Measurements from ENCODE around the gene NRARP.

Gene NRARP

DNA sequence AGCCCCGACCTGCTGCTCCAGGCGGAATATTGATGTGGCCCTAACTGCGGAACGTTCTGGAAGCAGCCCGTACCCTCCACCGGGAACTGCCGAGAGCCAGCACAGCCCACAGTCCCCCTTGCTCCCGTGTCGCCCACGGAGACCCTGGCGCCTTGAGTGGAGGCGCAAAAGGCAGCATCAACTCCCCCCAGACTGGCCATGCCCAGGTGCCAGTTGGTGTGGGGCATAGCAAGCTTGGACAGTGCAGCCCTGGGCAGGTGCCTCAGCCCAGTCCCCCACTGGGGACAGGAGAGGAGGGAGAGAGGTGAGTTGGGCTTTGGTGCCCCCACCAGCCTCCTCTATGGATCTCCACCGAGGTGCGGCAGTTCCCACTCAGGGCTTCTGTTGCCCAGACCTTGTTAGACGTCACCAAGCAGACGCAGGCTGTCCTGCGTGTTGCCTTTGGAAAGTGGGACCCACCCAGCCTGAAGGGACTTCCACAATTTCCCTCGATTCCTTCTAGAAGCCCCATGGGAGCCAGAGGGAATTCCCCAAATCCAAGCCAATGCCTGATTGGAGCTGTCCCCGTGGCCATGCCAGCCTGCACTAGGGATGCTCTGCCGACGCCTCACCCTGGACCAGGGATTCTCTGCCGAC is 19.8 kb upstream of the NRARP start:
- 0 out of 2 replicates have a peak, but pooled peaks cover 4% of the 10 kb centered on the region for H3K4me1 ChIP-seq (ENCODE audit: low read length)
- no peak overlapping the region for H3K27ac ChIP-seq (ENCODE audit: low read length)
- TF ChIP-seq CTCF (IDR thresholded peaks at IDR 0.05; ENCODE audit: low read length) (no peak), EZH2phosphoT487 (IDR thresholded peaks at IDR 0.05; ENCODE audit: low read length) (no peak), EZH2 (optimal IDR thresholded peaks at IDR 0.05; ENCODE audit: low read depth, low read length) (no peak)
- no peaks in the 10 kb centered on the region for H4K20me1 ChIP-seq (ENCODE audit: insufficient read depth, low read length)
- no peak overlapping the region for H3K9ac ChIP-seq (ENCODE audit: low read length)
- H3K27me3 ChIP-seq (replicated peaks; ENCODE audit: insufficient read depth, low read length), result peaks cover 86% of the 10 kb centered on the region
- no peaks in the 10 kb centered on the region for H3K36me3 ChIP-seq (replicated peaks; ENCODE audit: insufficient read depth, low read length)
- peaks cover 7% of the 10 kb centered on the region; the same call in 1 of the 2 replicates for H3F3A ChIP-seq (ENCODE audit: insufficient read depth, low read length)
- H2AFZ ChIP-seq (ENCODE audit: low read length), result no peak overlapping the region
- DNase-seq, result no peak
- H3K79me2 ChIP-seq (ENCODE audit: low read length), result no peaks in the 10 kb centered on the region
- H3K9me2 ChIP-seq (replicated peaks; ENCODE audit: insufficient read depth, low read length), result no peaks in the 10 kb centered on the region
- no peaks in the 10 kb centered on the region for H3K9me3 ChIP-seq (replicated peaks; ENCODE audit: insufficient read depth, low read length)
- H3K4me3 ChIP-seq (ENCODE audit: low read length), result no peak overlapping the region
- H3K4me2 ChIP-seq (ENCODE audit: low read depth, low read length), result no peak overlapping the region

DNA sequence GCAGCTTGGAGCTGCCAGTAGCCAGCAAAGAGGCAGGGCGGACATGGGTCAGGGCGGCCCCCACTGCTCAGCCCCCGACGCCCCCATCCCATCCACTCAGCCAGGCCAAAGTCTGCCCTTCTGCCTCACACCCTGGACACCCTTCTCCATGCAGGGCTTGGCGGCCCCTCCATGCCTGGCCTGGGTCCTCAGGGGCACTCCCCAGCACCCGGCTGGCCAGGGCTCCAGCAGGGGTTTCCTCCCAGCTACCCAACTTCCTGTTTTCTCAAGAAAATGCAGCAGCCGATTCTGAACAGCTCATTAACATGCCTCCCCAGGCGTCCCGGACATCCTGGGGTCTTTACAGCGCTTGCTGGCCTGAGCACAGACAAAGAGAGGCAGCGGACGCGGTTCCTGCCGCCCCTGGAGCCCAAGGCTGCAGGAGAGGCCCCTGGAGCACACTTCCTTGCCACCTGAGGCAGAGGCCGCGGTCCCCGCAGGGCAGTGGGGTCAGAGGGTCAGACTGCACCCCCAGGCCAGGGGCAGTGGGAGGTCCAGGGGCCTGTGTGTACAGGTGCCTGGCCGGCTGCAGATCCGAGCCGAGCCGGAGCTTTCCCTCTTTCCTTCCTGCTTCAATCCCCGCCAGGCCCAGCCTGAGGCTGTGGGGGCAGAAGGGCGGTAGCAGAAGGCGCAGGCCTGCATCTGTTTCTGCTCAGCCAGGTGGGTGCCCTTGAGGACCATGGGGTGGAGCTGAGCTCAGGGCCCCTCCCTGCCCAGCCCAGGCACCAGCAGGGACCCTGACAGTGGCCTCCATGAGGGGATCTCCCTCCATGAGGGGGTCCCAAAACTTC is 18.7 kb upstream of the NRARP start:
- Histone ChIP-seq H3K27me3 (replicated peaks; ENCODE audit: insufficient read depth, low read length) (peaks cover 82% of the 10 kb centered on the region), H2AFZ (ENCODE audit: low read length) (no peak overlapping the region), H3K4me2 (ENCODE audit: low read depth, low read length) (no peak overlapping the region), H4K20me1 (ENCODE audit: insufficient read depth, low read length) (no peaks in the 10 kb centered on the region), H3K9me2 (replicated peaks; ENCODE audit: insufficient read depth, low read length) (no peaks in the 10 kb centered on the region), H3K36me3 (replicated peaks; ENCODE audit: insufficient read depth, low read length) (no peaks in the 10 kb centered on the region), H3K9me3 (replicated peaks; ENCODE audit: insufficient read depth, low read length) (no peaks in the 10 kb centered on the region), H3K9ac (ENCODE audit: low read length) (no peak overlapping the region), H3K4me3 (ENCODE audit: low read length) (no peak overlapping the region), H3K4me1 (ENCODE audit: low read length) (no peaks in the 10 kb centered on the region), H3K27ac (ENCODE audit: low read length) (no peak overlapping the region), H3K79me2 (ENCODE audit: low read length) (no peaks in the 10 kb centered on the region), H3F3A (ENCODE audit: insufficient read depth, low read length) (no peaks in the 10 kb centered on the region)
- DNase-seq, result no peak
- TF ChIP-seq EZH2 (optimal IDR thresholded peaks at IDR 0.05; ENCODE audit: low read depth, low read length), result no peak
- TF ChIP-seq EZH2phosphoT487 (IDR thresholded peaks at IDR 0.05; ENCODE audit: low read length), result no peak
- TF ChIP-seq CTCF (IDR thresholded peaks at IDR 0.05; ENCODE audit: low read length), result no peak

DNA sequence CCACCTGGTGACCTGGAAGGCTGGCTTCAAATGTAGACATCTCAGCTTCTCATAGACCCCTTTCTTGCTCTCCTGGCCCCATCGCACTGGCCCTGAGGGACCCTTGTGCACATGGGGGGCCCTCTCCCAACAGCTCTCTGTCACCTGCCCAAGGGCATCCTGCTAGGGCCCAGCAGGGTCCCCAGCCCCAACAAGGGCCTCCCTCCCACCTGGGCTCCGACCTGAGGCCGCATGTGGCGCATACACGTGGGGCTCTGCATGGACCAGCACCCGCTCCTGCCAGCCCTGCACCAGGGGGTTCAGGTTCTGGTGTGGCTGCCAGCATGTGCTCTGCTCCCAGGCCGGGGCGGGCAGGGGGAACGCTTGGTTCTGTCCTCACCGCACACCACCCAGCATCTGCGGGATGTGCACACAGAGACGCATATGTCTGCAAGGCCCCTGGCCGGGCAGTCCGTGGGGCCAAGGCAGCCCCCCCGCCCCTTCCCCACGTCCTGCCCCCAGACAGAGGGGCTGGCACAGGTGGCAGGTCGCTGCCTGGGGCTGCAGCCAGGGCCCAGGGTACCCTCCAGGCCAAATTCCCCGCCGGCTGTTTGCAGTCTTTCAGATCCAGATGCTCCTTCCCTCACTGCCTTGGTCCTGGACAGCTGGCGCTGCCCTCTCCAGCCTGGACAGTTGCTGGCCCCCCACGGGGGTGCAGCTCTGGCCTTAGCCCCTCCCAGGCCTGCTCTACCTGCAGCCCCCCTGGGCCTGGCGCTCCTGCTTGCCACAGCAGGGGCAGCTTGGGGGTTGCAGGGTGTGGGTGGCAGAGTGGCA is 17.9 kb upstream of the NRARP start:
- no peak for TF ChIP-seq CTCF (IDR thresholded peaks at IDR 0.05; ENCODE audit: low read length)
- TF ChIP-seq EZH2 (optimal IDR thresholded peaks at IDR 0.05; ENCODE audit: low read depth, low read length), result no peak
- no peak for TF ChIP-seq EZH2phosphoT487 (IDR thresholded peaks at IDR 0.05; ENCODE audit: low read length)
- H3K4me3 ChIP-seq (ENCODE audit: low read length), result no peak overlapping the region
- H3K4me1 ChIP-seq (ENCODE audit: low read length), result no peaks in the 10 kb centered on the region
- H3K36me3 ChIP-seq (replicated peaks; ENCODE audit: insufficient read depth, low read length), result no peaks in the 10 kb centered on the region
- no peak overlapping the region for H2AFZ ChIP-seq (ENCODE audit: low read length)
- H3K9me2 ChIP-seq (replicated peaks; ENCODE audit: insufficient read depth, low read length), result no peaks in the 10 kb centered on the region
- DNase-seq, result no peak
- H4K20me1 ChIP-seq (ENCODE audit: insufficient read depth, low read length), result no peaks in the 10 kb centered on the region
- no peak overlapping the region for H3K4me2 ChIP-seq (ENCODE audit: low read depth, low read length)
- no peak overlapping the region for H3K9ac ChIP-seq (ENCODE audit: low read length)
- H3K27me3 ChIP-seq (replicated peaks; ENCODE audit: insufficient read depth, low read length), result peaks cover 83% of the 10 kb centered on the region
- no peaks in the 10 kb centered on the region for H3F3A ChIP-seq (ENCODE audit: insufficient read depth, low read length)
- H3K79me2 ChIP-seq (ENCODE audit: low read length), result no peaks in the 10 kb centered on the region
- no peaks in the 10 kb centered on the region for H3K9me3 ChIP-seq (replicated peaks; ENCODE audit: insufficient read depth, low read length)
- no peak overlapping the region for H3K27ac ChIP-seq (ENCODE audit: low read length)
